CD8-positive, alpha-beta memory T cell (primary cell): ENCODE data around the gene PIN4. TPM values are rescaled to one million over a fixed set of nuclear protein-coding genes. Genes with fewer than 3 reads are reported as not detected.

Experiments
- polyA plus RNA-seq: library from polyadenylated mRNA; unstranded; fragments of 300-500 nt; fragmentation: Illumina TruSeq; gene quantifications from one replicate; pipeline ENCODE4 v1.2.3, GENCODE V29; 2021
- total RNA-seq, 2 experiments: library from RNA; stranded (reverse); gene quantifications; one replicate each; pipeline ENCODE4 v1.2.3, GENCODE V29; 2021

Gene PIN4
- total and polyA plus RNA-seq, 3 experiments from 2014 or later = 6.4 to 35.9 (median 7.0) TPM

Other genes starting within 250 kb of the PIN4 start
- gene RTL5, start 49.8 kb upstream of the PIN4 start, total RNA-seq = 1 to 10 TPM in 1 of 2 experiments, under 1 TPM in 1; 1.00 to 1.0 TPM
- 0.55 TPM for gene RTL5, start 49.8 kb upstream of the PIN4 start, polyA plus RNA-seq
- 10 to 100 TPM in 1 of 2 experiments, 1 to 10 TPM in 1; 9.7 to 10.2 TPM for gene ERCC6L, start 57.3 kb downstream of the PIN4 start, total RNA-seq
- gene ERCC6L, start 57.3 kb downstream of the PIN4 start, polyA plus RNA-seq = 0.43 TPM
- 1,000 to 10,000 TPM; 1,253 to 1,306 TPM for gene RPS4X, start 95.5 kb downstream of the PIN4 start, total RNA-seq
- 798 TPM for gene RPS4X, start 95.5 kb downstream of the PIN4 start, polyA plus RNA-seq
- gene CITED1, start 124.2 kb downstream of the PIN4 start, total RNA-seq = not detected
- gene CITED1, start 124.2 kb downstream of the PIN4 start, polyA plus RNA-seq = not detected